Trophoblast cell (in vitro differentiated cells and primary cell): Measurements from ENCODE around the gene ADAMTSL4.
A peak's percentile ranks its signal among the peaks of the same experiment; 100 is the strongest.

ENCODE experiments used
- DNase-seq, 2 donors: peaks; one replicate each; pipeline ENCODE4 v3.0.0-alpha.2; 2016
- H2AFZ ChIP-seq: 2 replicates; pipeline ENCODE4 v1.6.1; 2013; ENCODE audit warnings: low read length, moderate library complexity, mild to moderate bottlenecking; ENCODE audit not compliant: insufficient read depth, poor library complexity
- H2AK5ac ChIP-seq: 2 replicates; pipeline ENCODE4 v1.6.1; 2013; ENCODE audit warnings: mild to moderate bottlenecking, low read length
- H2BK120ac ChIP-seq: 2 replicates; pipeline ENCODE4 v1.6.1; 2013; ENCODE audit warnings: low read length, mild to moderate bottlenecking, moderate library complexity; ENCODE audit not compliant: insufficient read depth, poor library complexity
- H2BK12ac ChIP-seq: 2 replicates; pipeline ENCODE4 v1.6.1; 2013; ENCODE audit warnings: mild to moderate bottlenecking, low read length, moderate library complexity
- H2BK5ac ChIP-seq: 2 replicates; pipeline ENCODE4 v1.6.1; 2013; ENCODE audit warnings: low read length, low read depth, moderate library complexity, mild to moderate bottlenecking; ENCODE audit not compliant: poor library complexity
- H3K14ac ChIP-seq: 2 replicates; pipeline ENCODE4 v1.6.1; 2013; ENCODE audit warnings: mild to moderate bottlenecking, low read length
- H3K18ac ChIP-seq: 2 replicates; pipeline ENCODE4 v1.6.1; 2013; ENCODE audit warnings: mild to moderate bottlenecking, low read length
- H3K23ac ChIP-seq: 2 replicates; pipeline ENCODE4 v1.6.1; 2013; ENCODE audit warnings: low read length
- H3K27ac ChIP-seq: 2 replicates; pipeline ENCODE4 v1.5.1; 2013; ENCODE audit warnings: low read depth, mild to moderate bottlenecking, inconsistent platforms, low read length, moderate library complexity
- H3K27me3 ChIP-seq: 2 replicates; pipeline ENCODE4 v1.6.1; 2013; ENCODE audit warnings: inconsistent platforms, mild to moderate bottlenecking, low read length, moderate library complexity; ENCODE audit not compliant: insufficient read depth
- H3K36me3 ChIP-seq, 2 experiments: 1 replicate in 1 of 2; 2 replicates in 1 of 2; pipeline ENCODE4 v1.6.1; 2013; ENCODE audit warnings: low read length in 2 of 2, mild to moderate bottlenecking in 2 of 2, moderate library complexity in 1 of 2; ENCODE audit not compliant: insufficient read depth in 2 of 2, control insufficient read depth in 1 of 2
- H3K4ac ChIP-seq: 2 replicates; pipeline ENCODE4 v1.6.1; 2013; ENCODE audit warnings: low read depth, mild to moderate bottlenecking, low read length, moderate library complexity
- H3K4me1 ChIP-seq, 2 experiments: 1 replicate in 1 of 2; 2 replicates in 1 of 2; pipeline ENCODE4 v1.6.1; 2013; ENCODE audit warnings: low read length in 2 of 2, mild to moderate bottlenecking in 2 of 2, moderate library complexity in 1 of 2; ENCODE audit not compliant: insufficient read depth in 2 of 2, control insufficient read depth in 1 of 2
- H3K4me2 ChIP-seq: 2 replicates; pipeline ENCODE4 v1.6.1; 2013; ENCODE audit warnings: inconsistent platforms, mild to moderate bottlenecking, low read length, moderate library complexity
- H3K4me3 ChIP-seq: 2 replicates; pipeline ENCODE4 v1.5.1; 2013; ENCODE audit warnings: mild to moderate bottlenecking, low read depth, low read length, inconsistent platforms
- H3K79me1 ChIP-seq: one replicate; pipeline ENCODE4 v1.6.1; 2013; ENCODE audit warnings: low read length
- H3K79me2 ChIP-seq: 2 replicates; pipeline ENCODE4 v1.6.1; 2013; ENCODE audit warnings: low read length, mild to moderate bottlenecking; ENCODE audit not compliant: control insufficient read depth, insufficient read depth, poor library complexity
- H3K9ac ChIP-seq: 2 replicates; pipeline ENCODE4 v1.6.1; 2013; ENCODE audit warnings: mild to moderate bottlenecking, low read length
- H3K9me3 ChIP-seq: 2 replicates; pipeline ENCODE4 v1.6.1; 2013; ENCODE audit warnings: low read depth, mild to moderate bottlenecking, control low read depth, inconsistent platforms, low read length; ENCODE audit not compliant: insufficient read depth
- H4K12ac ChIP-seq: 2 replicates; pipeline ENCODE4 v1.6.1; 2013; ENCODE audit warnings: low read depth, mild to moderate bottlenecking, low read length, moderate library complexity
- H4K8ac ChIP-seq: 2 replicates; pipeline ENCODE4 v1.6.1; 2013; ENCODE audit warnings: low read depth, mild to moderate bottlenecking, low read length, moderate library complexity
- H4K91ac ChIP-seq: one replicate; pipeline ENCODE4 v1.6.1; 2013; ENCODE audit warnings: low read depth, mild to moderate bottlenecking, low read length, moderate library complexity
- WGBS: extraction: QIAGEN DNeasy Blood & Tissue Kit; methylation state at CpG from one replicate; pipeline ENCODE4 v1.1.7; 2013; ENCODE audit warnings: missing lambda C conversion rate; ENCODE audit not compliant: insufficient read length, insufficient coverage; ENCODE audit errors: extremely low coverage; 5-methylcytosine and 5-hydroxymethylcytosine counted together

Gene ADAMTSL4

DNA sequence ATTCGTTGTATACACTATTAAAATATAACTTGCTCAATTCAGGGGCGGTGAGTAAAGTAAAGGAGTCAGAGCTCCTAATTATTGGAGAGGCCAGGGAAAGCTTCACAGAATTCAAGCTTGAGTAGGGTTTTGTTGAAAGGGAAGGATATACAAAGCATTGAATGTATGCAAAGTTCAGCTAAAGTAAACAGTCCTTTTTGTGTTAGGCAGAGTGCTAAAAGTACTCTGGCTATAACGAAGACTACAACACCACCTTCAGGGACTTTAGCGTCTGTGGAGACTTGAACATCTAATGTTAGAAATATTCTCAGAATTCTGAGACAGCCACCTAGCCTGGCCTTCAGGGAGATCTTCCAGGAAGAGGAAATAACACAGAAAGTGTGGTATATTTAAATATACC, 32.6 kb upstream of the ADAMTSL4 start:
- Histone ChIP-seq H3K27ac (no peak overlapping the region), H4K8ac (no peak overlapping the region)

DNA sequence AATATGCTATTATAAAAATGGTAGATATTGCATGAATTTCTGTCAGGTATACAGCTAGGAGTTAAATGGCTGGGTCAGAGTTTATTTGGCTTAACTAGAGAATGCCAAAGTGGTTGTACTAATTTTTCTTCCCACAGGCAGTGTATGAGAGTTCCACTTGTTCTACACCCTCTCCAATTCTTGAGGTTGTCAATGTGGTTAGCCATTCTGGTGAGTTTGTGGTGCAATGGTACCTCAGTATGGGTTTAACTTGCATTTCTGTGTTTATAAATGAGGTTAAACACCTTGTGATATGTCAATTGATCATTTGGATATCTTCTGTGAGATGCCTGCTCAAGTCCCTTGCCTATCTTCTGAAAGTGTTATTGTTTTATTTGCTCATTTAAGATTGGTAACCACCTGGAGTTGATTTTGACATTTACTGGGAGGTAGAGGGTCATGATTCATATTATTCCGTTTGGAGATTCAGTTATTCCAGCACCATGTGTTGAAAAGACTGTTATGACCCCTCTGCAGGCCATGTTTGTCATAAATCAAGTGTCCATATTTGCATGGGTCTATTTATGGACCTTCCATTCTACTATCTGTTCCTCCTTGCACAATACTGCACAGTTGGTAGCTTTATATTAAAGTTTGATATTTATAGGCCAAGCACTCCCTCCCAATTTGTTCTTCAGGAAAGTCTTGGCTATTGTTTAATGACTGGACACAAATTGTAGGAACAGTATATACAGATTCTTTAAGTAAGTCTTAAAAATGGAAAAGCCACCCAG, 27.8 kb upstream of the ADAMTSL4 start:
- no peak overlapping the region for H2AK5ac ChIP-seq
- H3K36me3 ChIP-seq, result no peaks in the 10 kb centered on the region
- no peak overlapping the region for H3K4ac ChIP-seq
- H2BK5ac ChIP-seq, result no peak overlapping the region
- H2BK12ac ChIP-seq, result no peak overlapping the region
- no peak overlapping the region for H3K9ac ChIP-seq
- no peaks in the 10 kb centered on the region for H3K4me1 ChIP-seq
- H3K14ac ChIP-seq, result no peak overlapping the region
- no peak overlapping the region for H2AFZ ChIP-seq
- DNase-seq, result no peak
- H3K23ac ChIP-seq, result no peak overlapping the region
- no peak overlapping the region for H4K8ac ChIP-seq
- no peak overlapping the region for H3K4me3 ChIP-seq
- H3K18ac ChIP-seq, result no peak overlapping the region
- no peak overlapping the region for H2BK120ac ChIP-seq
- no peaks in the 10 kb centered on the region for H3K9me3 ChIP-seq
- WGBS, result no CpG with 5 or more reads among the region's 1 CpG
- H4K91ac ChIP-seq, result no peak overlapping the region
- H4K12ac ChIP-seq, result no peak overlapping the region
- H3K27ac ChIP-seq, result no peak overlapping the region
- no peaks in the 10 kb centered on the region for H3K79me2 ChIP-seq
- no peak overlapping the region for H3K4me2 ChIP-seq
- no peaks in the 10 kb centered on the region for H3K79me1 ChIP-seq
- H3K27me3 ChIP-seq, result no peaks in the 10 kb centered on the region

More for the DNA sequence above, 32.6 kb upstream of the ADAMTSL4 start:
- peak; percentile 22 to 77 for DNase-seq
- Histone ChIP-seq H3K23ac (no peak overlapping the region), H3K79me1 (peaks cover 6% of the 10 kb centered on the region), H3K9me3 (no peaks in the 10 kb centered on the region), H3K4ac (no peak overlapping the region), H3K4me3 (no peak overlapping the region), H3K79me2 (peaks cover 6% of the 10 kb centered on the region), H2BK5ac (no peak overlapping the region), H2BK120ac (no peak overlapping the region), H2AK5ac (no peak overlapping the region), H3K14ac (no peak overlapping the region), H2BK12ac (no peak overlapping the region), H2AFZ (no peak overlapping the region), H4K91ac (no peak overlapping the region), H3K4me2 (no peak overlapping the region), H3K4me1 (peaks cover 3 to 6% of the 10 kb centered on the region in 2 experiments), H3K36me3 (peaks cover 0 to 4% of the 10 kb centered on the region in 2 experiments), H3K27me3 (no peaks in the 10 kb centered on the region), H3K18ac (no peak overlapping the region), H4K12ac (no peak overlapping the region), H3K9ac (no peak overlapping the region)
- no CpG with 5 or more reads among the region's 4 CpGs for WGBS

DNA sequence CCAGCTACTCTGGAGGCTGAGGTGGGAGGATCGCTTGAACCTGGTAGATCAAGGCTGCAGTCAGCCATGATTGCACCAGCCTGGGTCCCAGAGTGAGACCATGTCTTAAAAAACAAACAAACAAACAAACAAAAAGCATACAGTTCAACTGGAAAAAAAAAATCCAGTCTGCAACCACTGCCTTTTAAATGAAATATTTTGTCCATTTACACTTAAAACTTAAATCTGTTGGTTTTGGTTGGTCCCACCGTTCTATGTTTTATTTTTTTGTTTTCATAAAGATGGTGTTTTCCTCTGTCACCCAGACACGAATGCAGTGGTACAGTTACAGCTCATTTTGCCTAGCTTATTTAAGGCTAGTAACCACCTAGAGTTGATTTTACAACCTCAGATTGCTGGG, 23.9 kb upstream of the ADAMTSL4 start:
- Histone ChIP-seq H3K9ac (no peak overlapping the region), H2BK5ac (no peak overlapping the region), H3K14ac (no peak overlapping the region), H4K91ac (no peak overlapping the region), H3K4me1 (peaks cover under 1 to 2% of the 10 kb centered on the region in 2 experiments), H4K8ac (no peak overlapping the region), H3K4ac (no peak overlapping the region), H2AK5ac (no peak overlapping the region), H3K27me3 (no peaks in the 10 kb centered on the region), H4K12ac (no peak overlapping the region), H3K27ac (no peak overlapping the region), H3K4me2 (no peak overlapping the region), H3K18ac (no peak overlapping the region), H2BK12ac (no peak overlapping the region), H3K79me1 (no peaks in the 10 kb centered on the region), H3K4me3 (no peak overlapping the region), H3K36me3 (no peaks in the 10 kb centered on the region), H3K79me2 (no peaks in the 10 kb centered on the region), H3K23ac (no peak overlapping the region), H3K9me3 (no peaks in the 10 kb centered on the region), H2AFZ (no peak overlapping the region), H2BK120ac (no peak overlapping the region)
- DNase-seq, result no peak
- WGBS, result no CpG with 5 or more reads among the region's 3 CpGs

DNA sequence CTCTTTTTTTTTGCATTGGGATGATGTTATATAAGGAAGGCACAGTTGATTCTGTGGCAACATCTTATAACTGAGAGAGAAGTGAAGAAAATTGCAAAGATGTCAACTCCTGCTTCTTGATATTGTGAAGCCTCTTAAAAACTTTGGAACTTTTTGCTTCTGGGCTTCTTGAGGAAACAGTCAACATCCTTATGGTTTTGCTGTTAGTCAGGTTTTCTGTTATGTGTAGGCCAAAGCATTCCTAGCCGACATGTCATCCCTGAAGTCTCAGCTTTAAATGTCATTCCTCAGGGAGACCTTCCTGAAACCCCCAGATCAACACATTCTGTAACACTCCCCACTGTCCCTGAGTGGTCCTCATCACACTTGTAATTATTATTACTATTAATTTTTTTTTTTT, 21.0 kb upstream of the ADAMTSL4 start:
- Histone ChIP-seq H3K4me1 (peaks cover 10 to 11% of the 10 kb centered on the region in 2 experiments), H2AK5ac (no peak overlapping the region), H3K18ac (no peak overlapping the region), H3K4ac (no peak overlapping the region), H2AFZ (no peak overlapping the region), H3K9me3 (no peaks in the 10 kb centered on the region), H3K79me2 (no peaks in the 10 kb centered on the region), H4K91ac (no peak overlapping the region), H2BK12ac (no peak overlapping the region), H3K23ac (no peak overlapping the region), H3K4me2 (no peak overlapping the region), H3K36me3 (no peaks in the 10 kb centered on the region), H3K9ac (no peak overlapping the region), H3K27ac (no peak overlapping the region), H3K14ac (no peak overlapping the region), H4K8ac (no peak overlapping the region), H3K27me3 (no peaks in the 10 kb centered on the region), H2BK5ac (no peak overlapping the region), H3K4me3 (no peak overlapping the region), H4K12ac (no peak overlapping the region), H3K79me1 (peaks cover 5% of the 10 kb centered on the region), H2BK120ac (no peak overlapping the region)
- peak in 1 of 2 donors; percentile 63 for DNase-seq
- whole genome bisulfite sequencing, result no CpG with 5 or more reads among the region's 1 CpG
